Right lobe of liver (tissue), 6 donors: Measurements from ENCODE around the gene CHIT1. TPM values are rescaled to one million over a fixed set of nuclear protein-coding genes. Genes with fewer than 3 reads are reported as not detected.

Source experiments
- ATAC-seq, 4 donors: fragments of 200-7000 bp; cut with Tn5 transposase; one replicate each; pipeline ENCODE4 v1.9.1; 2020; ENCODE audit warnings: mild to moderate bottlenecking in 4 of 4, moderate library complexity in 4 of 4
- DNase-seq, 3 donors: peaks; one replicate each; pipeline ENCODE4 v3.0.0-alpha.2; 2020
- H3K27ac ChIP-seq, 3 donors: fragments of 200-600 bp; one replicate each; pipeline ENCODE4 v1.8.0; 2022
- H3K27me3 ChIP-seq, 2 donors: fragments of 200-600 bp; one replicate each; pipeline ENCODE4 v1.8.0; 2022
- H3K36me3 ChIP-seq, 4 donors: fragments of 200-600 bp; sonication (generic) in 1 of 4; one replicate each; pipeline versions ENCODE4 v1.5.1 to v1.8.0; 2017 to 2022; ENCODE audit warnings: control low read depth in 1 of 4
- H3K4me1 ChIP-seq, 4 donors: fragments of 200-600 bp; sonication (generic) in 1 of 4; one replicate each; pipeline versions ENCODE4 v1.5.1 to v1.8.0; 2017 to 2022; ENCODE audit warnings: control low read depth in 1 of 4
- H3K4me3 ChIP-seq, 3 donors: fragments of 200-600 bp; one replicate each; pipeline ENCODE4 v1.8.0; 2022
- H3K9me3 ChIP-seq, 4 donors: fragments of 200-600 bp; sonication (generic) in 1 of 4; one replicate each; pipeline versions ENCODE4 v1.5.1 to v1.8.0; 2017 to 2022; ENCODE audit warnings: control low read depth in 1 of 4
- POLR2A ChIP-seq: fragments of 450-650 bp; IDR thresholded peaks from one replicate; pipeline ENCODE4 v1.6.1; 2017; ENCODE audit warnings: antibody characterized with exemption, mild to moderate bottlenecking
- WGBS: methylation state at CpG from one replicate; pipeline ENCODE4 v1.1.6; 2018; ENCODE audit warnings: low coverage, low lambda C conversion rate; ENCODE audit not compliant: insufficient coverage; ENCODE audit errors: missing lambda C conversion rate; 5-methylcytosine and 5-hydroxymethylcytosine counted together
- intact Hi-C, 2 donors: fragments of 100-400 bp; cut with DNase I; formaldehyde crosslinking; loops; one replicate each; pipeline versions ENCODE4 v1.11.2 to v1.14.1; 2022
- total RNA-seq, 6 experiments: library from RNA; depleted of rRNA in 2 of 6; stranded (reverse); fragments of >200 nt in 2 of 6; fragmentation: NEBNext Ultra II Directional in 3 of 6; extraction: Animal tissue kit (Norgen Biotek cat#: 25700) in 3 of 6; gene quantifications; one replicate each; pipeline versions ENCODE4 v1.1.0 to v1.2.4, GENCODE V29; 2016 to 2023
- TF ChIP-seq, protein P1 (sequence below), 4 donors: fragments of 200-600 bp in 3 of 4; fragments of 450-650 bp in 1 of 4; IDR thresholded peaks; one replicate each; pipeline versions ENCODE4 v1.5.1 to v1.8.0; 2016 to 2022; ENCODE audit warnings: antibody characterized with exemption in 4 of 4, mild to moderate bottlenecking in 2 of 4
- donor health status: DM: no; HTN: yes; CAD: no.
- donor health status: DM: no; HTN: no; CAD: no.
- donor health status: DM: no; HTN: no; CAD: no.
- donor health status: DM: no; HTN: yes; CAD: no.
- donor health status: DM: no; HTN: yes; CAD: no.

Gene CHIT1
- total RNA-seq, 6 experiments from 2014 or later: 0.46 to 0.61 (median 0.46) TPM; not detected in 3

DNA sequence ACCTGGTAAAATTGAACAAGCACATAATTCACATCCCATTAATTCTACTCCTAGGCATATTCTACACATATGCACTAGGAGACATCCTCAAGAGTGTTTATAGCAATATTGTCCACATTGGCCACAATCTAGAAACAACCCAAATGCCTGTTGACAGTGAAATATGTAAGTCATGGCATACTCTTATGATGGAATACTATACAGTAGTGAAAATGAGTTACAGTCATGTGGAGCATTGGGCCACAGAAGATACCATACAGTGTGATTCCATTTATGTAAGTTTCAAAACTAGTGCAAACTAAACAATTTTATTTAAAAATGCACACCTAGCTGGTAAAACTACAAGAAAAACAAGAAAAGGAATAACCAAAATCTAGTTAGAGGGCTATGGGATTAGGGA lies 19.1 kb downstream of the CHIT1 start:
- DNase-seq: no peak
- Histone ChIP-seq H3K27me3 (no peaks in the 10 kb centered on the region), H3K4me1 (peaks cover 0 to 6% (median 2%) of the 10 kb centered on the region in 4 donors), H3K36me3 (no peaks in the 10 kb centered on the region), H3K27ac (no peak overlapping the region), H3K9me3 (no peaks in the 10 kb centered on the region), H3K4me3 (no peak overlapping the region)
- intact Hi-C loops: no loop called here
- no peak for TF ChIP-seq POLR2A
- TF ChIP-seq, protein P1, sequence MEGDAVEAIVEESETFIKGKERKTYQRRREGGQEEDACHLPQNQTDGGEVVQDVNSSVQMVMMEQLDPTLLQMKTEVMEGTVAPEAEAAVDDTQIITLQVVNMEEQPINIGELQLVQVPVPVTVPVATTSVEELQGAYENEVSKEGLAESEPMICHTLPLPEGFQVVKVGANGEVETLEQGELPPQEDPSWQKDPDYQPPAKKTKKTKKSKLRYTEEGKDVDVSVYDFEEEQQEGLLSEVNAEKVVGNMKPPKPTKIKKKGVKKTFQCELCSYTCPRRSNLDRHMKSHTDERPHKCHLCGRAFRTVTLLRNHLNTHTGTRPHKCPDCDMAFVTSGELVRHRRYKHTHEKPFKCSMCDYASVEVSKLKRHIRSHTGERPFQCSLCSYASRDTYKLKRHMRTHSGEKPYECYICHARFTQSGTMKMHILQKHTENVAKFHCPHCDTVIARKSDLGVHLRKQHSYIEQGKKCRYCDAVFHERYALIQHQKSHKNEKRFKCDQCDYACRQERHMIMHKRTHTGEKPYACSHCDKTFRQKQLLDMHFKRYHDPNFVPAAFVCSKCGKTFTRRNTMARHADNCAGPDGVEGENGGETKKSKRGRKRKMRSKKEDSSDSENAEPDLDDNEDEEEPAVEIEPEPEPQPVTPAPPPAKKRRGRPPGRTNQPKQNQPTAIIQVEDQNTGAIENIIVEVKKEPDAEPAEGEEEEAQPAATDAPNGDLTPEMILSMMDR (IDR thresholded peaks at IDR 0.05): no peak
- no peak for ATAC-seq

DNA sequence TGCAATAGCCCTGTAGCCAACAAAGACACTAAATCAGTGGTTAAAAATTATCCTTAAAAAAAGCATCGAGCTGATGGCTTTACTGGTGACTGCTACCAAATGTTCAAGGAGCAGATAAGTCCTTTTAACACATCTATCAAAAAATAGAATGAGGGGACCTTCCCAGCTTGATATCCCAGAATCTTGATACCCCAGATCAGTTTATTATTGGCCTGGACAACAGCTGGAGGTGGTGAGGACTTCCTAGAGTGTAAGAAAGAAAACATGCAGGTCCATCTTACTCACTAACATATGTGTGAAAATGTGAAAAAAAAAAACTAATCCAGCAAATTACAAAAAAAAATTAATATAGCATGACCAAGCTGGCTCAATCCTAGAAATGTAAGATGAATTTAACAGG lies 21.3 kb downstream of the CHIT1 start:
- DNase-seq (no peak), ATAC-seq (no peak)
- no peak overlapping the region for H3K27ac ChIP-seq
- no peak overlapping the region for H3K4me3 ChIP-seq
- 80% methylated on average over 1 of the region's 1 CpG for WGBS
- H3K4me1 ChIP-seq: peaks cover 0 to 6% (median 2%) of the 10 kb centered on the region in 4 donors
- TF ChIP-seq, protein P1 (IDR thresholded peaks at IDR 0.05): no peak
- no peak for TF ChIP-seq POLR2A
- H3K36me3 ChIP-seq: no peaks in the 10 kb centered on the region
- no peaks in the 10 kb centered on the region for H3K27me3 ChIP-seq
- intact Hi-C loops: no loop called here
- H3K9me3 ChIP-seq: no peaks in the 10 kb centered on the region

DNA sequence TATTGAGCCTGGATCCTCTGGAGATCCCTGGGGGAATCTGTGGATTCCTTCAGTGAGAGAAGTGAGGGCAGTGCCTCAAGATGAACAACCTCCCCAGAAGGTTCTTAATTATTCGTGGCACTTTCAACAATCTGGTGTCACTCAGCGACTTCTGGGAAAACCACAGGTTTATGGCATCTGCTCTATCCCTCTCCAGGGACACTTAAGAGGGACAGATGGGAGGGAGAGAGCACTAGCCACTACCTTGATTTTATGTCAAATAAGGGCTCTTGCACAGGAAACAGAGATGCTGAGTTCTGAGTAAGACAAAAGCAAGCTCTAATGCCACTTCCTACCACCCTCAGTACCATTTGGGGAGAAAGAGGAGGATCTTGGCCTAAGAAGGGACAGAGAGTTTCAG lies 21.7 kb downstream of the CHIT1 start:
- no peaks in the 10 kb centered on the region for H3K9me3 ChIP-seq
- peaks cover 0 to 6% (median 2%) of the 10 kb centered on the region in 4 donors for H3K4me1 ChIP-seq
- DNase-seq (peak in 1 of 3 donors; percentile 10), ATAC-seq (no peak)
- WGBS: no CpG with 5 or more reads among the region's 2 CpGs
- TF ChIP-seq, protein P1 (IDR thresholded peaks at IDR 0.05): no peak
- TF ChIP-seq POLR2A: no peak
- no peak overlapping the region for H3K4me3 ChIP-seq
- H3K36me3 ChIP-seq: no peaks in the 10 kb centered on the region
- intact Hi-C loops: no loop called here
- no peak overlapping the region for H3K27ac ChIP-seq
- H3K27me3 ChIP-seq: no peaks in the 10 kb centered on the region

DNA sequence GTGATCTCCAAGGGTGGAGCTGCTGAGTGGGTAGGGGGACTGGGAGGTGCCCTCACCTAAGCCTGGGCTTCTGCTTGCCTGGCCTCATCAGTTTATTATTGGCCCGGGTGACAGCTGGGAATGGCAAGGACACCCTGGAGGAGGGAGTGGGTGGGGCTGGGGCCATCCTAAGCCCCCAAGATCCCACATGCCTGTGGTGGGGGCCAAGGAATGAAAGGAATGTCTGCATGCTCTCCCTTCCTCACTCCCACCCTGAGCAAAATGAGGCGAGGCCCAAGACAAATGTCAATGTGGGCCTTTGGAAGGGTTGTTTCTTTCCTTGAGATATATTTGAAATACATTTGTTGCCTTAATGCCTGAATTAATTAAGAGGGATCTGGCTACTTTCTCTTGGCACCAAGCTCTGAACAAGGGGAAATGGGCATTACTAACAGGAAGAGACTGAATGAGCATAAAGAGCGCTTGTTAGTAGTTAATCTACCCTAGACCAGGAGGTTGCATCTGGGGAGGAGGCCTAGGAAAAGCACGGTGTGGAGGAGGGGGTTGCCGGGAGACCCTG lies 23.3 kb downstream of the CHIT1 start:
- H3K9me3 ChIP-seq: no peaks in the 10 kb centered on the region
- peaks cover 0 to 3% (median under 1%) of the 10 kb centered on the region in 4 donors for H3K4me1 ChIP-seq
- no peak overlapping the region for H3K27ac ChIP-seq
- 90% methylated on average over 2 of the region's 5 CpGs for WGBS
- H3K4me3 ChIP-seq: no peak overlapping the region
- no peaks in the 10 kb centered on the region for H3K27me3 ChIP-seq
- TF ChIP-seq, protein P1 (IDR thresholded peaks at IDR 0.05): no peak
- no peak for TF ChIP-seq POLR2A
- no peaks in the 10 kb centered on the region for H3K36me3 ChIP-seq
- DNase-seq (no peak), ATAC-seq (no peak)
- intact Hi-C loops: no loop called here

DNA sequence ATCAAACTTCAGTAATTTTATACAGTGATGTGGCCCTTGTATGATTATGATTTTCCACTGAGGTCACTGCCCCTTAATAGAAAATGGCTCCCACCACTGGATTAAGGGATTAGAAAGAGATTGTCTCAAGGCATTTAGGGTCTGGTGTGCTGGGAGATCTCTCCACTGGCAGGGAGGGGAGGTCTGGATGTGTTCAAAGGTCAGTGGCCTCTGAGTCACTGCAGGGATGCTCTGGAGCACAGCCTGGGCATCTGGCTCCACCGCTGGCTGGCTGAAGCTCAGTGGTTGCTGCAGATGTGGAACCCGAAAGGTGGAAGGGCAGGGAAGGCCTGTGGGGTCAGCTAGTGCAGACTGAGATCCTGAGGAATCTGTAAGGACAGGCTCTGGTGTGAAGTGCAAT lies 24.7 kb downstream of the CHIT1 start:
- WGBS: no CpG with 5 or more reads among the region's 2 CpGs

More for the DNA sequence above, 24.7 kb downstream of the CHIT1 start:
- DNase-seq: no peak
- Histone ChIP-seq H3K27ac (no peak overlapping the region), H3K4me1 (peaks cover 0 to 12% (median 1%) of the 10 kb centered on the region in 4 donors), H3K4me3 (no peak overlapping the region), H3K27me3 (no peaks in the 10 kb centered on the region), H3K9me3 (no peaks in the 10 kb centered on the region), H3K36me3 (no peaks in the 10 kb centered on the region)
- TF ChIP-seq POLR2A: no peak
- TF ChIP-seq, protein P1 (IDR thresholded peaks at IDR 0.05): no peak
- ATAC-seq: peak in 1 of 4 donors; percentile 38
- intact Hi-C loops: no loop called here
